Spleen (tissue), 11 donors: ENCODE results near the gene RNGTT. TPM values are rescaled to one million over a fixed set of nuclear protein-coding genes. Genes with fewer than 3 reads are reported as not detected.
"Not testable (repeated sequence)": the region's sequence is repeated elsewhere in the genome, so short reads cannot be mapped to it uniquely, and the experiment has no call there.

Experiments used
- DNase-seq: peaks from one replicate; pipeline ENCODE4 v3.0.0-alpha.2; 2020
- H3K27ac ChIP-seq, 8 donors: fragments of 200-600 bp; sonication (generic) in 7 of 8; 1 replicate in 4 of 8; 2 replicates in 4 of 8; pipeline versions ENCODE4 v1.5.0 to v1.8.0; 2016 to 2021; ENCODE audit warnings: inconsistent platforms in 4 of 8, mild to moderate bottlenecking in 4 of 8, moderate library complexity in 1 of 8
- H3K27me3 ChIP-seq, 7 donors: fragments of 200-600 bp; sonication (generic) in 6 of 7; replicated peaks in 1 of 7; 1 replicate in 4 of 7; 2 replicates in 3 of 7; pipeline versions ENCODE4 v1.5.0 to v1.8.0; 2016 to 2021; ENCODE audit warnings: inconsistent platforms in 3 of 7, mild to moderate bottlenecking in 1 of 7
- H3K36me3 ChIP-seq, 6 donors: fragments of 200-600 bp; sonication (generic) in 5 of 6; 1 replicate in 4 of 6; 2 replicates in 2 of 6; pipeline versions ENCODE4 v1.5.0 to v1.8.0; 2016 to 2021; ENCODE audit warnings: inconsistent platforms in 2 of 6
- H3K4me1 ChIP-seq, 6 donors: fragments of 200-600 bp; sonication (generic) in 5 of 6; 1 replicate in 3 of 6; 2 replicates in 3 of 6; pipeline versions ENCODE4 v1.5.0 to v1.8.0; 2016 to 2021; ENCODE audit warnings: inconsistent platforms in 3 of 6
- H3K4me3 ChIP-seq, 8 donors: fragments of 200-600 bp; sonication (generic) in 7 of 8; 1 replicate in 4 of 8; 2 replicates in 4 of 8; pipeline versions ENCODE4 v1.5.0 to v1.8.0; 2016 to 2021; ENCODE audit warnings: inconsistent platforms in 4 of 8, mild to moderate bottlenecking in 4 of 8, moderate library complexity in 2 of 8
- H3K9me3 ChIP-seq, 8 donors: fragments of 200-600 bp; sonication (generic) in 7 of 8; 1 replicate in 4 of 8; 2 replicates in 4 of 8; pipeline versions ENCODE4 v1.5.0 to v1.8.0; 2016 to 2021; ENCODE audit warnings: inconsistent platforms in 4 of 8
- POLR2A ChIP-seq, 3 donors: fragments of 450-650 bp; IDR thresholded peaks; one replicate each; pipeline ENCODE4 v1.5.1; 2017; ENCODE audit warnings: antibody characterized with exemption in 3 of 3, mild to moderate bottlenecking in 1 of 3
- POLR2AphosphoS5 ChIP-seq, 3 donors: sonication (generic); formaldehyde crosslinking; IDR thresholded peaks; one replicate each; pipeline ENCODE4 v1.5.1; 2017; ENCODE audit warnings: antibody characterized with exemption in 3 of 3
- WGBS, 5 donors: extraction: QIAGEN DNeasy Blood & Tissue Kit in 3 of 5; methylation state at CpG; one replicate each; pipeline versions ENCODE4 v1.1.5 to v1.1.7; 2013 to 2018; 5-methylcytosine and 5-hydroxymethylcytosine counted together
- intact Hi-C: fragments of 100-400 bp; cut with DNase I; formaldehyde crosslinking; loops from one replicate; pipeline ENCODE4 v1.15.0; 2023; ENCODE audit warnings: low total_unique reads
- polyA plus RNA-seq, 3 donors: library from polyadenylated mRNA; stranded (reverse); fragments of 200-250 nt; gene quantifications; one replicate each; pipeline ENCODE4 v1.2.1, GENCODE V29; 2013
- total RNA-seq, 7 donors: library from RNA; depleted of rRNA in 3 of 7; stranded (reverse); fragments of >200 nt in 3 of 7; fragmentation: NEBNext Ultra II Directional in 4 of 7; extraction: Animal tissue kit (Norgen Biotek cat#: 25700) in 4 of 7; gene quantifications; one replicate each; pipeline versions ENCODE4 v1.1.0 to v1.2.1, GENCODE V29; 2016 to 2021
- TF ChIP-seq, protein P1 (sequence below), 11 experiments: fragments of 200-600 bp in 7 of 11; fragments of 450-650 bp in 4 of 11; sonication (generic) in 4 of 11; IDR thresholded peaks in 8 of 11; conservative IDR thresholded peaks in 3 of 11; 1 replicate in 7 of 11; 2 replicates in 4 of 11; pipeline versions ENCODE4 v1.4.0 to v1.8.0; 2016 to 2021; ENCODE audit warnings: antibody characterized with exemption in 11 of 11, inconsistent platforms in 4 of 11, mild to moderate bottlenecking in 1 of 11
- donor health status: healthy with polysubstance abuse.
- donor health status: DM: no; HTN: no; CAD: no; lungs with moderate emphysema.
- donor health status: DM: no; HTN: no; CAD: no.
- donor health status: Bipolar disorder and iron deficiency.
- donor health status: healthy.
- donor health status: DM: no; HTN: no; CAD: no.
- donor health status: DM: yes; HTN: yes; CAD: no.

Gene RNGTT
- total and polyA plus RNA-seq, 10 donors, result 9.4 to 27.1 (median 17.6) TPM

DNA sequence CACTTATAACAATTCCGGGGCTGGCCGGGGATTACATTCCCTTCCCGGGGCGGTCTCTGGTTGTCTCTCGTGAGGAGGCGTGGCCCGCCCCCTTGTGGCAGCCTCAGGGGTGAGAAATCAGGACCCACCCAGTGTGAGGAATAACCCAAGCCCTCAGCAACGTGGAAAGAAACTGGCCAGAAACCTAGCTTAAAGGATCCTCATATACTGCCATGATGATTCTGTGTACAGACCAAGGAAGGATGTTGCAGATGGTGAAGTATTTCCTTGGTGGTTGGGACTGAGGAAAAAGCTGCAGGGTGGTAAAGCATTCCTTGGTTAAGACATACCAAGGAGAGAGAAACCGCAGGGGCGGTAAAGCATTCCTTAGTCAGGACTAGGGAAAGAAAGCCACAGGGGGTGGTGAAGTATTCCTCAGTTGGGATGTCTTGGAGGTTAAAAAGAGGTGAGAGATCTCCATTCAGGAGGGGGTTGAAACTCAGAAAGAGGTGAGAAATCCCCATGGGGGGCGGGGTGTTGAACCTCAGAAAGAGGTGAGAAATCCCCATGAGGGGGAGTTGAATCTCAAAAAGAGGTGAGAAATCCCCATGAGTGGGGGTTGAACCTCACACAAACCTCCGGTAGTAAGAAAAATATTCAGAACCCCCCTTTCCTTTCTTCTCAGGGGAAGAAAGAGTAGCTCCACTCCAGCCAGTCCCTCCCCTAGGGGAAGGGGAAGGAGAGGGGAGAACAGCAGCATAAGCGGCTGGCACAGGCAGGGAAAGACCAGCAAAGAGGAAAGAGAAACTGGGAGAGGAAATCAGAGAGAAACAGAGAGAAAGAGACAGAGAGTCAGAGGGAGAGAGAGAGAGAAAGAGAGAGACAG, 238.1 kb downstream of the RNGTT start:
- DNase-seq, result no peak
- intact Hi-C loops, result no loop called here
- WGBS, 5 donors, result 70 to 76% (median 72%) methylated on average over 13 of the region's 13 CpGs
- TF ChIP-seq POLR2A (IDR thresholded peaks at IDR 0.05), result no peak
- TF ChIP-seq, protein P1, sequence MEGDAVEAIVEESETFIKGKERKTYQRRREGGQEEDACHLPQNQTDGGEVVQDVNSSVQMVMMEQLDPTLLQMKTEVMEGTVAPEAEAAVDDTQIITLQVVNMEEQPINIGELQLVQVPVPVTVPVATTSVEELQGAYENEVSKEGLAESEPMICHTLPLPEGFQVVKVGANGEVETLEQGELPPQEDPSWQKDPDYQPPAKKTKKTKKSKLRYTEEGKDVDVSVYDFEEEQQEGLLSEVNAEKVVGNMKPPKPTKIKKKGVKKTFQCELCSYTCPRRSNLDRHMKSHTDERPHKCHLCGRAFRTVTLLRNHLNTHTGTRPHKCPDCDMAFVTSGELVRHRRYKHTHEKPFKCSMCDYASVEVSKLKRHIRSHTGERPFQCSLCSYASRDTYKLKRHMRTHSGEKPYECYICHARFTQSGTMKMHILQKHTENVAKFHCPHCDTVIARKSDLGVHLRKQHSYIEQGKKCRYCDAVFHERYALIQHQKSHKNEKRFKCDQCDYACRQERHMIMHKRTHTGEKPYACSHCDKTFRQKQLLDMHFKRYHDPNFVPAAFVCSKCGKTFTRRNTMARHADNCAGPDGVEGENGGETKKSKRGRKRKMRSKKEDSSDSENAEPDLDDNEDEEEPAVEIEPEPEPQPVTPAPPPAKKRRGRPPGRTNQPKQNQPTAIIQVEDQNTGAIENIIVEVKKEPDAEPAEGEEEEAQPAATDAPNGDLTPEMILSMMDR (IDR thresholded peaks at IDR 0.05 in 8 of 11, conservative IDR thresholded peaks at IDR 0.05 in 3 of 11), result peak in 2 of 11 experiments; percentile 17 to 20
- Histone ChIP-seq H3K9me3 (no peaks in the 10 kb centered on the region), H3K4me3 (no peak overlapping the region), H3K27me3 (no peaks in the 10 kb centered on the region), H3K36me3 (peaks cover 0 to 13% (median 0%) of the 10 kb centered on the region in 6 donors), H3K27ac (no peak overlapping the region), H3K4me1 (peaks cover 0 to 3% (median 0%) of the 10 kb centered on the region in 6 donors)

DNA sequence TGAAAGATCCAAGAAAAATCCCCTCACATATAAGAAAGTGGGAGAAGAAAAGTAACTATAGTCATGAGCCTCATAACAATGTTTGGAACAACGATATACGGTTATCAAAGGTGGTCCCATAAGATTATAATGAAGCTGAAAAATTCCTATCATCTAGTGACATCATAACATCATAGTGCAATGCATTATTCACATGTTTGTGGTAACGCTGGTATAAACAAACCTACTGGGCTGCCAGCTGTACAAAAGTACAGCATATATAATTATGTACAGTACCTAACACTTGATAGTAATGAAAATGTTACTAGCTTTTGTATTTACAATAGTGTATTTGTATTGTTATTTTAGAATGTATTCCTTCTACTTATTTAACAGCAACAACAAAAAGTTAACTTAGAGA, 240.7 kb downstream of the RNGTT start:
- H3K4me3 ChIP-seq, result no peak overlapping the region
- DNase-seq, result no peak
- WGBS, 5 donors, result 96 to 99% (median 98%) methylated on average over 3 of the region's 3 CpGs
- TF ChIP-seq POLR2AphosphoS5 (IDR thresholded peaks at IDR 0.05) (no peak), POLR2A (IDR thresholded peaks at IDR 0.05) (no peak)
- TF ChIP-seq, protein P1 (IDR thresholded peaks at IDR 0.05 in 8 of 11, conservative IDR thresholded peaks at IDR 0.05 in 3 of 11), result no peak
- no peaks in the 10 kb centered on the region for H3K27me3 ChIP-seq
- intact Hi-C loops, result no loop called here
- H3K27ac ChIP-seq, result no peak overlapping the region
- peaks cover 0 to 3% (median 0%) of the 10 kb centered on the region in 6 donors for H3K4me1 ChIP-seq
- no peaks in the 10 kb centered on the region for H3K9me3 ChIP-seq
- peaks cover 0 to 4% (median 0%) of the 10 kb centered on the region in 6 donors for H3K36me3 ChIP-seq

DNA sequence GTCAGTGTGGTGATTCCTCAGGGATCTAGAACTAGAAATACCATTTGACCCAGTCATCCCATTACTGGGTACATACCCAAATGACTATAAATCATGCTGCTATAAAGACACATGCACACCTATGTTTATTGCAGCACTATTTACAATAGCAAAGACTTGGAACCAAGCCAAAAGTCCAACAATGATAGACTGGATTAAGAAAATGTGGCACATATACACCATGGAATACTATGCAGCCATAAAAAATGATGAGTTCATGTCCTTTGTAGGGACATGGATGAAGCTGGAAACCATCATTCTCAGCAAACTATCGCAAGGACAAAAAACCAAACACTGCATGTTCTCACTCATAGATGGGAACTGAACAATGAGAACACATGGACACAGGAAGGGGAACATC, 247.0 kb downstream of the RNGTT start:
- H3K9me3 ChIP-seq, intact Hi-C loops: not testable (repeated sequence)
- WGBS, 5 donors, result 100% methylated on average over 1 of the region's 1 CpG; no CpG with 5 or more reads in 3 of the 5 donors

DNA sequence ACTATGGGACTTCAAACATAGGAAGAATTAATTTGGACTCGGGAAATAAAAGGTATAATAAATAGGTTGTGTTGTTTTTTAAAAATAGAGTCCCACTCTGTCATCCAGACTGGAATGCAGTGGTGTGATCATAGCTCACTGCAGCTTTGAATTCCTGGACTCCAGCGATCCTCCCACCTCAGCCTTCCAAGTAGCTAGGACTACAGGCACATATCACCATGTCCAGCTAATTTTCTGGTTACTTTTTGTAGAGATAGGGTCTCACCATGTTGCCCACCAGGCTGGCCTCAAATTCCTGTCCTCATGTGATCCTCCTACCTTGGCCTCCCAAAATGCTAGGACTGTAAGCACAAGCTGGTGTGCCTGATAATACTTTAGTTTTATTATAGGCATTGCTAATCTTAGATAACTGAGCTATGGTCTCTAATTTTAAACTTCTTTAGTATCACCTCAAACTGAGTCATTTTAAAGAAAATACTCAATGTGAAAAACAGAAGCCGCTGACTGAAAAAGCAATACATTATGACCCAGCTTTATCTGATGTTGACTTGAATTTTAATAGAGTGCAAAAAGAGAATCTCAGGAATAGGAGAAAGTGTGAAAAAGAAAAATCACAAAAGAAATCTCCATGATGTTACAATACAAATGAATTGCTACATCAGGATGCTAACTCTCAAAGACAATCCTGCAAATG, 251.0 kb downstream of the RNGTT start:
- no peaks in the 10 kb centered on the region for H3K4me1 ChIP-seq
- intact Hi-C loops, result no loop called here
- H3K4me3 ChIP-seq, result no peak overlapping the region
- peaks cover 0 to 8% (median 0%) of the 10 kb centered on the region in 8 donors for H3K9me3 ChIP-seq
- no peaks in the 10 kb centered on the region for H3K27me3 ChIP-seq
- H3K27ac ChIP-seq, result no peak overlapping the region
- TF ChIP-seq, protein P1 (IDR thresholded peaks at IDR 0.05 in 8 of 11, conservative IDR thresholded peaks at IDR 0.05 in 3 of 11), result no peak
- TF ChIP-seq POLR2AphosphoS5 (IDR thresholded peaks at IDR 0.05) (no peak), POLR2A (IDR thresholded peaks at IDR 0.05) (no peak)
- 92 to 97% (median 93%) methylated on average over 3 of the region's 3 CpGs for WGBS, 5 donors
- peaks cover 0 to 2% (median 0%) of the 10 kb centered on the region in 6 donors for H3K36me3 ChIP-seq
- no peak for DNase-seq

More for the DNA sequence above, 247.0 kb downstream of the RNGTT start:
- H3K27me3 ChIP-seq, DNase-seq, H3K27ac ChIP-seq, H3K36me3 ChIP-seq, H3K4me1 ChIP-seq, H3K4me3 ChIP-seq: not testable (repeated sequence)
